Femur (tissue), 1 donor: ENCODE results near the gene SH2B3.
A peak's percentile ranks its signal among the peaks of the same experiment; 100 is the strongest.
"Not testable (repeated sequence)": the region's sequence is repeated elsewhere in the genome, so short reads cannot be mapped to it uniquely, and the experiment has no call there.

Experiments used
- DNase-seq: peaks from one replicate; pipeline ENCODE4 v3.0.0-alpha.2; 2017

The SH2B3 gene

DNA sequence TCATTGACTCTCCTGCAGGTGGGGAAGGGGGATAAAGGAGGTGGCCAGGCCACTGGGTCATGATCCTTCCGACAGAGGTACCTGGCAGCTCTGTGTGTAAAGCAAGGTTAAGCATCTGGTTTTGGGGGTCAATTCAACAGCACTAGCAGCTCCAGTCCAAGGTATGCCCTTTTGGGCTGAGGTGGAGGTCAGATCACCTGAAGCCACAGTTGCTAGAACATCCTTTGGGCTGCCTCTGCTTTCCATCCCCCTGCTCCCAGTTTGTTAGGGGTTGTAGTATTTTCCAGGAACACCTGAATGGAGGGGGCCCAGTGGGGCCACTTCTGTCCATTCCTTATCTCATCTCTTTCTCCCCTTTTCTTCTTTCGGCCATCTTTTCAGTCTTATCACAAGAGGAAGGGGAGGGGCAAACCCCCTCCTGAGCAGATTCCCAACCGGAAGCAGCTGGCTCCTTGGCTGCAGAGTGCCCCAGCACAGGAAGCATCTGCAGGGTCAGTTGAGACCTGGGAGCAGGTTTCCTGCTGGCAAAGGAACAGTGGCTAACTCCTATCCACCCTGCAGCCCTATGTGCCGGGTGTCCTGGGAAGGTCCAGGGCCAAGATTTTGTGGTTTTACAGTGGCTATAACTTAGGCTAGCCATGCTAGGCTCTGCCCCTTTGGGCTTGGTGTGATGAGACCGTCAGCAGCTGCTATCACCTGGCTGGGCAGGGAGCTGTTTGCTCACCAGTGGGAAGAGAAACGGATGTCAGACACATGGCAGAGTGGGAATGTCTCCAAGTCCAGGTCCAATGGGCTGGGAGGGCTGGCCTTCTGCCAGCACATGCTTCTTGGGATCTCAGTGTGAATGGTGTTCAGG lies 40.2 kb downstream of the SH2B3 start:
- DNase-seq, result peak; percentile 57

DNA sequence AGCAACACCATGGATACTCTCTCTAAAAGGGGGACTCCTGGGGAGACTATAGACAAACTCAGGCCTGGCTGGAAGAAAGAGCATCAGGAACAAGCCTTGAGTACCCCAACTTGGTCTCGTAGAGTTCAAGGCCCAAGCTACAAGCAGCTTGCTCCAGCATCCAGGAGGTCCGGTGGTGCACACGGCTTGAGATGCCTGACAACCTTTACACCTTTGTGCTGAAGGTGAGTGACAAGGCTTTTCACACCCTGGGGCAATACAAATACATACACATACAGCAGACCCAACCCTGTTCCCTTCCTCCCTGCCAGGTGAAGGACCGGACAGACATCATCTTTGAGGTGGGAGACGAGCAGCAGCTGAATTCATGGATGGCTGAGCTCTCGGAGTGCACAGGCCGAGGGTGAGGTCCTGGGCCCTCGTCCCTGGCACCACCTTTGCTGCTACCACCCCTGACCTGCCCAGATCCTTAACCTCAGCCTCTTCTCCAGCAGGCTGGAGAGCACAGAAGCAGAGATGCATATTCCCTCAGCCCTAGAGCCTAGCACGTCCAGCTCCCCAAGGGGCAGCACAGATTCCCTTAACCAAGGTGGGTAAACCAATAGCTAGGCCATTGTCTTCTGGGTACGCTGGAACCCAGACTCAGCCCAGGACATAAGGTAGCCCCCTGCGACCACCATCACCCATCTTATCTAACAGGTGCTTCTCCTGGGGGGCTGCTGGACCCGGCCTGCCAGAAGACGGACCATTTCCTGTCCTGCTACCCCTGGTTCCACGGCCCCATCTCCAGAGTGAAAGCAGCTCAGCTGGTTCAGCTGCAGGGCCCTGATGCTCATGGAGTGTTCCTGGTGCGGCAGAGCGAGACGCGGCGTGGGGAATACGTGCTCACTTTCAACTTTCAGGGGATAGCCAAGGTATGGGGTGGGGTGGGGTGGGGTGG lies 41.2 kb downstream of the SH2B3 start:
- no peak for DNase-seq

DNA sequence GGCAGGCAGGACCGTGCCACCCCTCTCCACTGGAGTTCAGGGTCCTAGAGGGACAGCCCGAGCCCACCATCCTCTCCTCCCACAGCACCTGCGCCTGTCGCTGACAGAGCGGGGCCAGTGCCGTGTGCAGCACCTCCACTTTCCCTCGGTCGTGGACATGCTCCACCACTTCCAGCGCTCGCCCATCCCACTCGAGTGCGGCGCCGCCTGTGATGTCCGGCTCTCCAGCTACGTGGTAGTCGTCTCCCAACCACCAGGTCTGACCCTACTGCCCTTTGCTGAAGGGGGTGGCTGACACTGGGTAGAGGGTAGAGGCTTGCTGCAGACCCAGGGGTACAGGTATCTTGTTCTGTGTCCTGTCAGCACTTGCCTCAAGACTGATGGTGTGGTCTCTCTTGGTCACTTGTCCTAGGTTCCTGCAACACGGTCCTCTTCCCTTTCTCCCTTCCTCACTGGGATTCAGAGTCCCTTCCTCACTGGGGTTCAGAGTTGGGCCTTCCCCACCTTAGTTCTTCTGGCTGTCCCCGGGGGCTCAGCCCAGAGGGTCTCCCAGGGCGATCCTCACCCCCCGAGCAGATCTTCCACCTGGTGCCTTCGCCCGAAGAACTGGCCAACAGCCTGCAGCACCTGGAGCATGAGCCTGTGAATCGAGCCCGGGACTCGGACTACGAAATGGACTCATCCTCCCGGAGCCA lies 42.0 kb downstream of the SH2B3 start:
- DNase-seq, result no peak

DNA sequence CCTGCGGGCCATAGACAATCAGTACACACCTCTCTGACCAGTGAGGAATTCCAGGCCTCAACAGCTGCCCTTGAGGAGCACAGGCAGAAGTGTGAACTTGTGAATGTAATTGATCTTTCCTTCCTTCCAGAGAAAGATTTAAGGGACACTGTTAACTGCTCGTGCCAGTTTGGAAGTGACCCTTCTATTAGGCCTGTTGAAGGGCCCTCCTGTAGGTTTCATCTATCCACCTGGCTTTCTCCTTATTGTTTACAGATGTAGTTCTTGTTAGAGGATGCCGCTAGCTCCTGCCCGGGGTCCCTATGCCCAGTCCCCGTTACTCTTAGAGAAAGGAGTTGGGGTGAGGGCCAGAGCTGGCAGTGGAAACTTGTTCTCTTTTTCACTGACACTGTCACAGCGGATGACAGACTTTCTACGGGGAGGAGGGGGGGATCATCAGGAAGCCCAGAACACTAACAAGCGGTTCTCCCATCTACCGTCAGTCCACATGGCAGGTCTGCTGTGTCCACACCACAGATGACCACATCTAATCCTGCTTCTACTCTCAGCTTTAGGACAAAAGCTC lies 42.6 kb downstream of the SH2B3 start:
- no peak for DNase-seq

- DNase-seq, result no peak
Observed at GRCh38 chr12:111448846-111449790, 43.4 kb downstream of the SH2B3 start.

GRCh38 chr12:111450676-111451075 lies 45.0 kb downstream of the SH2B3 start:
- no peak for DNase-seq

DNA sequence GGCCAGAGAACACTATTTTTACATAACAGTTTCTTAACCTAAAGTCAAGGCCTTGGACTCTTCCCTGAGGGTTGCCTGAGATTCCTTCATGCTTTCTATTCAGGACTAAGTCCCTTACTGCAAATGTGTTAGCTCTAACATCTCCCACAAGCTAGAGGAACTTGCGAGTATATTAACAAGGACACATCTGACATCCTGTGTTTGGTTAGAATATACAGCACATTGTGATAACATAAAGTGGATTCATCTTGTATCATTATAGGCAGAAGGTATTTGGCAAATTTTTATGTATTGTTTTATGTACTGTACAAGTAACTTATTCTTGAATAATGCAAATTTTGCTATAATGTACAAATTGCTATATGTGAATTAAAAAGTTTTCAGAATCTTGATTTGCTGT lies 45.5 kb downstream of the SH2B3 start:
- no peak for DNase-seq

DNA sequence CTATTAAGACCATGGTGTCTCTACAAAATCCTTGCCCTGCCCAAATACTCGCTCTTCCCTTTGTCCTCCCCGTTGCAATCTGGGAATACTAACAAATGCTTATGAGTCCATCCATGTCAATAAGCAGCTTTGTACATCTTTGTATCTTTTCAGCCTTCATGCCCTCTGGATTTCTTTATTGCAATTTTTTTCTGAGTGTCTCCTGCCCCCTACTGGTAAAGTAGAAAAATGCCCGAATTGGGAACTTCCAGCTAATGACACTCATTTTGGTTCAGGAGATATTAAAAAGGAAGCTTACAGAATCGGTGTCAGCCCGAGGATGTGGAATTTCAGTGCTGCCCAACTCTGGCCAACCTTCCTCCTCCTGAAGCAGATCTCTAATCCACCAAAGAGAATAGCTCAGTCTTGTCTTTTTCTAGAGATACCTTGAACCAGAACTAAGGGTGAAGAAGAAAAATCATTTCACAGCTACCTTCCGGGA lies 46.0 kb downstream of the SH2B3 start:
- DNase-seq, result no peak

DNA sequence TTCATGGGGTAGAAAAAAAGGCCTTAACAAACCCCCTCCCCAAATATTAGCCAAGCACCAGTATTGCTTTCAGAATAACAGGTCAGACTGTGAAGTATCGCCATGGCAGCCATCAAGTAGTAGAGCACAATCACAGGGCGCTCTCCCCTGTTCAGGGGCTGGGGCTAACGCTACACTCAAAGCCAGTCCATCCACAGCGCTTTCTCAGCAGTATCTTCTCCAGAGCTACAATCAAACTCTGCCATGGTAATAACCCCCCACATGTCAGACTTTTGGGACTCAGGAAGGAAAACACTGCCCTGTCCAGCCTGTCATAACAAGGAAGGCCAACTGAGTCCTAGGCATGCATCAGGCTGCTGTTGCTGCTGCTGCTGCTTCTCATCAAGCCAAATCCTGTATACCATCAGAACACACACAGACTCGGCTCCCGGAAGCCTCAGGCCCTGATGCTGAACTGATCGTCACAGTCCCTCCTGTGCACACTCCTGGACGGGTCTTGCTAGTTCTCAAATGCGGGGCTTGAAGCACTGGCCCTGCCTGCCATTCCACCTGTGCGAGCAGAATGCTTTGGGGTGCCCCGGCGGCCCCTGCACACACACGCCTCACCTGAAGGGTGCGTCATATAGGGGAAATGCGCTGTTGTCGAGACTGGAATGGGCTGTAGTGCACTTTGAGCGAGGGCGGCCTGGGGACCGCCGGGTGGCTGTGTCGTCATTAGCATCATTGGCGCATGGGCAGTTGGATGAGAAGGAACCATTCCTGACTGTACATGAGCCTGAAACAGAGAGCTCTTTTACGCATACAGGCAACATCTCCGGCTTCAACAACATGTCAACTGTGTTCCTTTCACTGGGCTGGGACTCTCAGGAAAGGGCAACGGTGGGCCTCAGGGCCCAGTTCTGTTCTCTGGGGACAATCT lies 47.6 kb downstream of the SH2B3 start:
- DNase-seq, result no peak

DNA sequence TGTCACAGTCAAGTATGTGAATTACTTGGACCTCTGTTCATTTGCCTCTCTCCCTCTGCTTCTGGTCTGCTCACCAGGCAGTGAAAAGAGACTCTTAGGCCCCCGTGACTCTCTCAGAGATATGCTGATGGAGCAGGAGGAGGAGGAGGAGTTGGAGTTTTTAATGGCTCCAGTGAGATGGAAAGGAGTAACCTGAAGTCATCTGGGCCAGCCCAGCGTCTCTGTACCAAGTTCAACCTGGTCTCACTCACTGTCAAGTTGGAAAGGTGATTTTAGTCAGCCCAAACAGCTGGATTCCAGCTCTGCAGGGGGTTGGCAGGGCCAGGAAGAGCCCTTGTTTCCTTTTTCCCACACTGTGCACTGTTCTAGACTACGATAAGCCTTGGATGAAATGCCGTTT lies 48.6 kb downstream of the SH2B3 start:
- no peak for DNase-seq

GRCh38 chr12:111454716-111455447 lies 49.2 kb downstream of the SH2B3 start:
- DNase-seq, result no peak

DNA sequence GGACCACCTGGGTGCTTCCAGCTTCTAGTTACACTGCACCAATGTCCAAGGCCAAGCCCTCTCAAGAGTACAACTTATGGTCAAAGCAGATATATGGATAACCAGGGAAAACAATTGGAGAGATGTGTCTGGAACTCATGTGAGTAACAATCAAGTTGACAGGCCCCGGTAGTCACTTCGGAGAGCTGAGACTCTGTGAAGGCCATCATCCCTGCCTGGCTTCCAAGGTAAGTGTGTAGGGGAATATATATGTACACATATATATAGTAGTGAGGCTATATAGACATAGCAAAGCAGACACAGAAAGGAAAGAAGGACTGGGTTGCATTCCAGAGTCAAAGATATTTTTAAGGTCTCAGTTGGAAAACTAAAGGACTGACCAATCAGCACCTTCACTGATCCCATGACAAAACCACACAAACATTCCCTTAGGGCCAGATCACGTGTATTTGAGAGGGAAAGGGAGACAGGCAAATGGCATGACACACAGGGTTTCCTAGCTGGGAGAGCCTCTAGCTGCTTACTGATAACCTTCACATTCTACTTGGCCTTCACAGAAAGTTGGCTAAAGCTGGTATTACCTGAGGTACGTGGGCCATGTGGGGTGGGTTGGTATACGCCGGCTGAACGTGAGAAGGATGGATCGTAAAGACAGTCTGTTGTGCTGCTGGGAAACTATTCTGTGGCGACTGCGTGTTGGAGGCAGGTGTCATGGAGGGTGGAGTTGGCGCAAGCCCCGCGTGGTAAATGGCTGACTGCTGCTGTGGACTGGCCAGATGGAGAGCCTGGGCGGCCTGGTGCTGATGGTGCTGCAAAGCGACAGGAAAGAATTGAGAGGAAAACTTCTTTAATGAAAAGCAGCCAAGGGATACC lies 50.0 kb downstream of the SH2B3 start:
- no peak for DNase-seq

DNA sequence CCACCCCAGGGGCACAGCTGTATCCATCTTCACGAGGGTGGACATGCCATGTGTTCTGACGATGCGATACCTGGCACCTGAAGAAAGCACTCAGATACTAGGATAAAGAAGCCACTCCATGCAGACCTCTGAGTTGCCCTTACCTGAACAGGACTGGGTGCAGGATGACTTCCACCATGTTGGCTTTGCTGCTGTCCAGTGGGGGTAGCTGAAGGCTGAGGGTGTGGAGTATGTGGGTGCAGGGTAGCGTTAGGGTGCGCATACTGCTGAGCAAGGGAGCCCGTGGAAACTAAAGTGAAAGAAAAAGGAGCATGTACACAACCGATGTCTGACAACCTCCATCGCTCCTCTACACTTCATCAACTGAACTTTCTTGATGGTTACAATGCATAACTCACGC lies 51.3 kb downstream of the SH2B3 start:
- no peak for DNase-seq

- DNase-seq, result no peak
Observed at GRCh38 chr12:111457577-111457976, 51.9 kb downstream of the SH2B3 start.

DNA sequence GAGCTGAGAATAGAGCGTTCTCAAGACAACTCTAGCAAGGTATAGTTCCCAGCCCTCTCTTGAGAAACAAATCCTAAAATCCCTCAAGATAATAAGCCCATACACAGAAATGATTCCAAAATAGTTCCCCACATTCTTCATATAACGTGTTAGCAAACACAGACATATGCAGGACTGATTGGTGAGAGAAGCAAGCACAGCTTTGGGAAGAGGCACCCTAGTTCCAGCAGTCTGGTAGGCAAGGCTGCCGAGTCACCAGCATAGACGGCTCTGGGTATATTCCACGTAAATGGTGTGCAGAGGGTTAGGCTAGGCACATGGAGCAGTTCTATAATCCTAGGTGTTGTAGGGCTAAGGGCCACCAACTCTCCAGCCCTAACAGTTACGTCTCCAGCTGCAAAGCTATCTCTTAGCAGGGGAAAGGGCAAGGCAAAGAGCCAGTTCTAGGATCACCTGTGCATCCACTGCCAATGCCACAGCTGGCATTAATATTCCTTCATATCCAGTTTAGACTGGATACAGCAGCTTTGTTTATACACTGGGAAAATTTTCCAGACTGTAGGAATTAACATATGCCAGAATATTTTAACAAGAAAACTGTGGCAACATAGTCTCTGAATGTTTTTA lies 52.9 kb downstream of the SH2B3 start:
- no peak for DNase-seq

DNA sequence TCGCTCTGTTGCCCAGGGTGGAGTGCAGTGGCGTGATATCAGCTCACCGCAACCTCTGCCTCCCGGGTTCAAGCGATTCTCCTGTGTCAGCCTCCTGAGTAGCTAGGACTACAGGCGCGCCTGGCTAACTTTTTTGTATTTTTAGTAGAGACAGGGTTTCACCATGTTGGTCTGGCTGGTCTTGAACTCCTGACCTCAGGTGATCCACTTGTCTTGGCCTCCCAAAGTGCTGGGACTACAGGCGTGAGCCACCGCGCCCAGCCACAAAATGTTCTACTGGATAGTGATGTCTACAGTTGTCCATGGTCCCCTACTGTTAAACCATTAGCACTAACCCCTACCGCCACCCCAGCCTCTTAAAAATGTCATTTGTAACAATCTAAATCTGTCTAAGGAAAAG lies 54.4 kb downstream of the SH2B3 start:
- not testable (repeated sequence) for DNase-seq

GRCh38 chr12:111462210-111462769 lies 56.6 kb downstream of the SH2B3 start:
- DNase-seq, result no peak
